SIG-M5 (cell line): ENCODE data around the gene LRFN2.

Experiments
- DNase-seq: peaks from one replicate; lab custom pipeline; 2025; lab: John Stamatoyannopoulos, UW

LRFN2 gene

GRCh38 chr6:40400738-40401137, 186.4 kb downstream of the LRFN2 start:
- DNase-seq: no peak

DNA sequence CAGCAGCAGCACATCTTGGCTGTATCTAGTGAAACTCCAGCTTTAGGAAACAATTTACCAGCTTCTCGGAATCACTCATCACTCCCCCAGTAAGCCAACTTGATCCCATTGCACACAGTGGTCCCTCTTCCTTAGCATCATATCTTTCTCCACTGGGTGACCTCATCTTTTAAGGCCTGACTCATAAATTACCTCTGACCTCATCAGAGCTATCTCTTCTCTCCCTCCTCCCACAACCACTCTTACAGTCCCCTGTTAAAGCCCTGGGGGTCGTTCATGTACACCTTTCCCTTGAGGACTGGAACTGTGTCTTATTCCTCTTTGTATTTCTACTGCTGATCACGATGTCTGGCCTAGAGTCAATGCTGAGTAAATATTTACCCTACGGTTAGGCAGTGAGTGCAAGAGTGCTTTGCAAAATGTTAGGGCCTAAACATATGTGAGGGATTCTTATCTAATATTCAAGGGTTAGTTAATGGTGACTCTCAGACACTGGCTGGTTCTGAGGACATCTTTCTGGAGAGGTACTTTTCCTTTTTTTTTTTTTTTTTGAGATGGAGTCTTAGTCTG, 187.2 kb downstream of the LRFN2 start:
- no peak for DNase-seq

DNA sequence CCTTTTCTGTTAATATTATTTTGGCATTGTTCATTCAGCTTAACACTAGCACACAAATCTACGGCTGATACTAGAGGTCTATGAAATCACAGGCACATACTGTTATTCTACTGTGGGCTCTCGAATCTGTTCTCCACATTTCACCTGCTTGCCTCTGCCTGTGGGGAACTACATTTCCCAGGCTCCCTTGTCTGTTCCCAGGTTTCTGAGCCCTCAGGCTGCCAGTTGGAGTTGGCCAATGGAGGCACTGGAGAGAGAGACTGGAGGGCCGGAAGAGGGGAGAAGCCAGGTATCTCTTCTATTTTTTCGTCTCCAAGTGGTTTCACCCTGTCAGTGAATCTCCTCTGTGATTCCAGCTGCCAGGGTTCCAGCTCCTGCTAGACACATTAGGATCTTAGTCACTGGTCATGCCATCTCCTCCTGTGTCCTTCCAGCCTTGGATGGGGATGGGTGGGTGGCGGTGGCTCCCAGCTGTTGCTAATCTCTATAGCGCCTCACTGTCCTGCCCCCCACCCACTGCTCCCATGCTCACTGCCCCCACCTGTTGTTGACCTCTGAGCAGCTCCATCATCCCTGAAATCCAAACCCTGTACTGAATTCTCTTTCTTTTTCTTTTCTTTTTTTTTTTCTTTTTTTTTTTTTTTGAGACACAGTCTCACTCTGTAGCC, 188.2 kb downstream of the LRFN2 start:
- DNase-seq: no peak

GRCh38 chr6:40398034-40398691, 189.0 kb downstream of the LRFN2 start:
- no peak for DNase-seq

- no peak for DNase-seq
Observed at GRCh38 chr6:40397287-40398033, 189.7 kb downstream of the LRFN2 start.

DNA sequence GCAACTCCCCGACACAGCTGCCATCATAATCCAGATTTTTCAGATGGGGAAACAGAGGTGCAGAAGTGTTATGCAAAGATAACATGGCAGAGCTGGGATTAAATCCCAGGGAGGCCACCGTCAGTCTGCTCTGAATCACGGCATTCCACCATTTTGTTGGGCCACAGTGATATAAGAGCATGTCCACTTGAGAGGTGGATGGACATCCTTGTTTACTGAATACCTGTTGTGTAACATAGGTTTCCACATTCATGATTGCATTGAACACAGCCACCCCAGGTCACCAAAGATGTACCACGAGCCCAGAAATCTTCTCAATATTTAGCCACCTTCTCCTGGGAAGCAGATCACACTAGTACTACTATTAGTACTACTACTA, 191.5 kb downstream of the LRFN2 start:
- no peak for DNase-seq

DNA sequence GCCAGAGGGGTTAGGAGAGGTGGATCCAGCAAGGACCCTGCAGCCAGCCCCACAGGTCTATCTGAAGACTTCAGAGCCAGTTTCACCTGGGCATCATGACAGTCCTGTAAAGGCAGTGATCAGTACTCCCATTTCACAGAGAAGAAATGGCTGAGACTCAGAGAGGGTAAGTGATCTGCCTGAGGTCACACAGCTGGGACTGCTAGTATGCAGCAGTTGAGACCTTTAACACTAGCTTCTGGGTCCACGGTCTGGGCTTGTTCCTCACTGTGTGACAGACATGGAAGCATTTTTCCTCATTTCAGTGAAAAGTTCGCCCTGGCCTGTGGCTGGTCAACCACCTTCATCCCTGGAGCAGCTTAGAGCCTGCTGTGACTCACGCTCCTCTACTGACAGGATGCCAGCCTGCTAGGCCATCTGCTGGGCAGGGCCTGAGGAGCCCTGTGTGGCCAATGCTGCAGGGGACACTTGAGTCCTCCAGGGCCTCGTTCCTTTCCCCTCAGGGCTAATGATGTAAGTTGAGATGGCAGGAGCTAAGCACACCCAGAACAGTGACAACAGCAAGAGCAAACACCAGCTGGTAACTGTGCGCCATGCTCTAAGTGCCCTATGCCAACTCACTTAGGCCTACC, 192.0 kb downstream of the LRFN2 start:
- DNase-seq: no peak

- no peak for DNase-seq
Observed at GRCh38 chr6:40394381-40394780, 192.8 kb downstream of the LRFN2 start.

DNA sequence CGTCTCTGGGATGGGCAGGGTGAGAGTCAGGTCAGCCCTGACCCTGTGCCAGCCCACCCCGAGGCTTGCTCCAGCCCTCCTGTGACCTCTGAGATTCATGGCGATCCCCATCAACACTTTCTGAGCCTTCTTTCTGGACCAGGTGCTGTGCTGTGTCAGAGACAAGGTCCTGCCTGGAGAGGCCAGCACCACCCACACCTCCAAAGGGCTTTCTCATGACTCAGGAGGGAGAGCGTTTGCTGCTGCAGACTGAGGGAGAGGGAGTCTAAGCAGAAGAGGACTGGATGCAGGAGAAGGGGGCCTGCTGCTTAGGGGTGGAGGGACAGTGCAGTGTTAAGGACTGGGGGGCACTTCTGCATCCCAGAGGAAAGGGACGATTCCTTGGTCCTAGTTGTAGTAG, 193.5 kb downstream of the LRFN2 start:
- DNase-seq: no peak

DNA sequence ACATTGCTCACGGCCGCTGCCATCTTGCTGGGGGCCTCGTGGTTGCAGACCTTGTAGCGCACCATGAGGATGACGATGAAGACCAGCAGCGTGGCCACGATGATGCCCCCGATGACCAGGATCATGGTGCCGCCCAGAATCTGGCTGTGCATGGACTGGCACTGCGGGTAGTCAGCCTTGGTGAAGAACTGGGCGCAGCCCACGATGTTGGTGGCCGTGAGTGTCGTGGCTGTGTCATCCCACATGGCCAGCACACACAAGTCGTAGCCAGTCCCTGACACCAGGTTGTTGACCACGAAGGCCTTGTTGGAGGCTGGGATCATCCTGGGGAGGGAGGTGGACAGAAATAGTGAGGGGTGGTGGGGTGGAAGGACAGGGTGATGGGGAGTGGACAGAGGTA, 194.6 kb downstream of the LRFN2 start:
- no peak for DNase-seq

- DNase-seq: no peak
Observed at GRCh38 chr6:40391851-40392517, 195.2 kb downstream of the LRFN2 start.

DNA sequence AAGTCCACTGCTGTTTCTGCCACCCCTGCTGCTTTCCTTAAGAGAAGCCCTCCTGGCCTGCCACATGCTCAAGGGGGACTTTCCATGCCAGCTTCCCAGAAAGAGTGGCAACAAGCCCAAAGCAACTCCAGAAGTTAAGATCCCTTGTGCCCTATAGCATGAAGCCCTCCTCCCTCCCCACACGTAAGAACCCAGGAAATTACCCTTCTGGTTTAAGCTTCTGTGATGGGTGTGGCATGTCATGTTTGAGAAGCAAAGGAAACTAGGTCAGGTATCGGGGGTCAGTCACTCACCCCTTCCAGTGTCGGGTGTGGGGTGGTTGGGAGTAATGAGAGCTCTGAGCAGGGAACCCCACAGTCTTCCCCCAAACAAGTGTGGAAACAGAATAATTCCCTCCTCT, 196.1 kb downstream of the LRFN2 start:
- no peak for DNase-seq

GRCh38 chr6:40390144-40390800, 196.9 kb downstream of the LRFN2 start:
- no peak for DNase-seq

DNA sequence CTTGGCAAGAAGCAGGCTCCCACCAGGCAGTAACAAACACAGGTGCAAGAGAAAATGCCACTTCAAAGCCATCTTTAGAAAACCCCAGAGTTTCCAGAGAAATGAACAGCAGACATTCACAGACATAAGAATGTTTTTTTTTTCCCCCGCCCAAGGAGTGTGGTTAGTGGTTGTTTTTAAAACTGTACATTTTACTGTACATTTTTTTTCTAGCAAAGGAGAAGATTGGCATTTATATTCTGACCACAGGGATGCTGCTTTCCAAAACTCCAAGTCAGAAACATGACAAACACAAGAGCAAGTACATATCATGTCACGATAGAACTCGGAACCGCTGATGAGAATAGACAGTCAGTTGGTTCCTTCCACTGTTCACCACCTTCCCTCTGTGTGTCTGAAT, 197.9 kb downstream of the LRFN2 start:
- no peak for DNase-seq

GRCh38 chr6:40387871-40388264, 199.3 kb downstream of the LRFN2 start:
- no peak for DNase-seq

GRCh38 chr6:40387127-40387870, 199.9 kb downstream of the LRFN2 start:
- no peak for DNase-seq

- DNase-seq: no peak
Observed at GRCh38 chr6:40386200-40386599, 201.0 kb downstream of the LRFN2 start.

DNA sequence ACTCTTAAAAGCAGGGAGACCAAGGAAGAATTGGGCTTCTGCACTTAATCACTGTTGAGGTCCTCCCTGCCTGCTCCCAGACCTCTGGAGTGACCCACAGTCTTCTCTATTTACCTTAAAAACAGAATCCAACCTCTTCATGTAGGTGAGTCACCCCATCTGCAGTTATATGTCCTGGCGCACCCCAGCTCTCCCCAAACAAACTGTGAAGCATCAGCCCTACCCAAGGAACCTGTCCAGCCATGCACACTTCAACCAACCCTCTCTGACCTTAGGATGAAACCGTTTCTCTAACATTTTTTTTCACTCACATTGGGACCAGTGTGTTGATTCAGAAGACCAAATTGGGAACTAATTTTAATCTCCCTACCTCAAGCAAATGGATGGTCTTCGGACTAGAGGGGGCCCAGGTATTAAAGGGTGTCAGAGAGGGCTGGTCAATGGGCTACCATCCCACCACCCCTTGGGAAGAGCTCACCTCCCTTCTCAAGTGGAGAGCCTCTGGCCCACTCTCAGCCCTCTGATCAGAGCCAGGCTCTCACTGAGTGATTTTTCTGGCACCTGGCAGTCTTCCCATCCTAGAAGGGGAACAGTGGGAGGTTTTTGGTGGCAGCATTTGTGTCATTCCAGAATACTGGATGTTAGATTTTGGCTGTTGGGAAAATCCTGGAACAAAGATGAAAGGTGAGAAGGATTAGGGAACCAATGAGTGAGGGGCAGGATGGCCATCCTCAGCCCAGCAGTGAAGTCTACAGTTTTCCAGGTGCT, 203.6 kb downstream of the LRFN2 start:
- DNase-seq: no peak

GRCh38 chr6:40380271-40380670, 206.9 kb downstream of the LRFN2 start:
- no peak for DNase-seq

DNA sequence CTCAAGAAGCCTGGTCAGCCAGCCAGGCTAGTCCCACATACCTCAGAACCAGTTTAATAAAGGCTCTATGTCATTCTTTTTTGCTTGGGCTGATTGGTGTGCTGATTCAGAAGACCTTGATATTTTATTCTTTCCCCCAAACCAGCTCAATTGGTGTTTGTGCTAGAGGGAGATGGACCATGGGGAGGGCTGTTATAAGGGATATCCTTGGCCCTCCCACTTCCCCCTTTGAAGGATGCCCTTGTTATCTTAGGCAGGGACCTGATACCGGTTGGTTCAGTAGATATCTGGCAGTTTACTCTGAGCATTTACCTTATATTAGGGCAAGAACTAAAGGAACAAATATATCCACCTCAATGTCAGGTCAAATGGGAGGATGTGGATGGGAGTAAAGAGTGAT, 207.4 kb downstream of the LRFN2 start:
- DNase-seq: no peak
